ENCODE measurements around the gene SRCAP.

DNA sequence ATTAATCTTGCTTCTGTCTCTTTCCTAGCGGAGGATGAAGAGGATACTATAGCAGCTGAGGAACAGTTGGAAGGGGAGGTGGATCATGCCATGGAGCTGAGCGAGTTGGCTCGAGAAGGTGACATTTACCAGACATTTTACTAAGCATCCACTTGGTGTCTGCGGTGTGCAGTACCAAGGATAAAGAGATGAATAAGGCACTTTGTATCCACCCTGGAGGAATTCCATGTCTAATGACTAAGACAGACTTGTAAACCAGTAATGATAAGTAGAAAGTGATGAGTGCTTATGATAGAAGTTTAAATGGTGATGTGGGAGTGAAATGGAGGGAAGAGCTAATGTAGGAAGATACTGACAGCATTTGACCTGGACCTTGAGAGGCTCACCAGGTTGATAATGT lies 12.0 kb downstream of the SRCAP start:
- no peak for TF ChIP-seq CEBPB (IDR thresholded peaks at IDR 0.05)
- TF ChIP-seq EGR1 (IDR thresholded peaks at IDR 0.05): no peak
- no peak for TF ChIP-seq YY1 (IDR thresholded peaks at IDR 0.05; ENCODE audit: low read depth)
- no peak for TF ChIP-seq FOXM1 (IDR thresholded peaks at IDR 0.05; ENCODE audit: borderline replicate concordance, low read depth)
- no peak for TF ChIP-seq TCF12 (IDR thresholded peaks at IDR 0.05; ENCODE audit: low read depth)
- TF ChIP-seq, protein P1, sequence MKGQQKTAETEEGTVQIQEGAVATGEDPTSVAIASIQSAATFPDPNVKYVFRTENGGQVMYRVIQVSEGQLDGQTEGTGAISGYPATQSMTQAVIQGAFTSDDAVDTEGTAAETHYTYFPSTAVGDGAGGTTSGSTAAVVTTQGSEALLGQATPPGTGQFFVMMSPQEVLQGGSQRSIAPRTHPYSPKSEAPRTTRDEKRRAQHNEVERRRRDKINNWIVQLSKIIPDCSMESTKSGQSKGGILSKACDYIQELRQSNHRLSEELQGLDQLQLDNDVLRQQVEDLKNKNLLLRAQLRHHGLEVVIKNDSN (IDR thresholded peaks at IDR 0.05): no peak
- no peak for TF ChIP-seq EP300 (IDR thresholded peaks at IDR 0.05; ENCODE audit: borderline replicate concordance)
- no peak for TF ChIP-seq NFIC (IDR thresholded peaks at IDR 0.05)
- TF ChIP-seq, protein P2, sequence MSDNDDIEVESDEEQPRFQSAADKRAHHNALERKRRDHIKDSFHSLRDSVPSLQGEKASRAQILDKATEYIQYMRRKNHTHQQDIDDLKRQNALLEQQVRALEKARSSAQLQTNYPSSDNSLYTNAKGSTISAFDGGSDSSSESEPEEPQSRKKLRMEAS (IDR thresholded peaks at IDR 0.05): no peak
- TF ChIP-seq RAD21 (IDR thresholded peaks at IDR 0.05; ENCODE audit: low read depth): no peak
- TF ChIP-seq, protein P3, sequence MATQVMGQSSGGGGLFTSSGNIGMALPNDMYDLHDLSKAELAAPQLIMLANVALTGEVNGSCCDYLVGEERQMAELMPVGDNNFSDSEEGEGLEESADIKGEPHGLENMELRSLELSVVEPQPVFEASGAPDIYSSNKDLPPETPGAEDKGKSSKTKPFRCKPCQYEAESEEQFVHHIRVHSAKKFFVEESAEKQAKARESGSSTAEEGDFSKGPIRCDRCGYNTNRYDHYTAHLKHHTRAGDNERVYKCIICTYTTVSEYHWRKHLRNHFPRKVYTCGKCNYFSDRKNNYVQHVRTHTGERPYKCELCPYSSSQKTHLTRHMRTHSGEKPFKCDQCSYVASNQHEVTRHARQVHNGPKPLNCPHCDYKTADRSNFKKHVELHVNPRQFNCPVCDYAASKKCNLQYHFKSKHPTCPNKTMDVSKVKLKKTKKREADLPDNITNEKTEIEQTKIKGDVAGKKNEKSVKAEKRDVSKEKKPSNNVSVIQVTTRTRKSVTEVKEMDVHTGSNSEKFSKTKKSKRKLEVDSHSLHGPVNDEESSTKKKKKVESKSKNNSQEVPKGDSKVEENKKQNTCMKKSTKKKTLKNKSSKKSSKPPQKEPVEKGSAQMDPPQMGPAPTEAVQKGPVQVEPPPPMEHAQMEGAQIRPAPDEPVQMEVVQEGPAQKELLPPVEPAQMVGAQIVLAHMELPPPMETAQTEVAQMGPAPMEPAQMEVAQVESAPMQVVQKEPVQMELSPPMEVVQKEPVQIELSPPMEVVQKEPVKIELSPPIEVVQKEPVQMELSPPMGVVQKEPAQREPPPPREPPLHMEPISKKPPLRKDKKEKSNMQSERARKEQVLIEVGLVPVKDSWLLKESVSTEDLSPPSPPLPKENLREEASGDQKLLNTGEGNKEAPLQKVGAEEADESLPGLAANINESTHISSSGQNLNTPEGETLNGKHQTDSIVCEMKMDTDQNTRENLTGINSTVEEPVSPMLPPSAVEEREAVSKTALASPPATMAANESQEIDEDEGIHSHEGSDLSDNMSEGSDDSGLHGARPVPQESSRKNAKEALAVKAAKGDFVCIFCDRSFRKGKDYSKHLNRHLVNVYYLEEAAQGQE (IDR thresholded peaks at IDR 0.05; ENCODE audit: low read depth): no peak

All from Ishikawa (cell line).